Liver (tissue), 9 donors: ENCODE data around the gene TSHZ2. TPM values are rescaled to one million over a fixed set of nuclear protein-coding genes. Genes with fewer than 3 reads are reported as not detected.

Source experiments
- DNase-seq: peaks from one replicate; pipeline ENCODE4 v3.0.0-alpha.2; 2017; ENCODE audit warnings: low spot score
- H3K27ac ChIP-seq, 2 donors: one replicate each; pipeline ENCODE4 v1.7.0; 2013; ENCODE audit warnings: inconsistent platforms in 2 of 2, low read length in 2 of 2, control low read depth in 1 of 2, low read depth in 1 of 2, mild to moderate bottlenecking in 1 of 2
- H3K27me3 ChIP-seq, 4 donors: one replicate each; pipeline versions ENCODE4 v1.6.1 to v1.7.0; 2013; ENCODE audit warnings: low read length in 3 of 4, inconsistent platforms in 1 of 4, mild to moderate bottlenecking in 1 of 4, moderate library complexity in 1 of 4; ENCODE audit not compliant: control insufficient read depth in 4 of 4, insufficient read depth in 4 of 4
- H3K36me3 ChIP-seq, 4 donors: one replicate each; pipeline versions ENCODE4 v1.6.1 to v1.7.0; 2013; ENCODE audit warnings: low read length in 3 of 4, mild to moderate bottlenecking in 3 of 4, low read depth in 1 of 4, moderate library complexity in 1 of 4; ENCODE audit not compliant: control insufficient read depth in 4 of 4, insufficient read depth in 3 of 4
- H3K4me1 ChIP-seq, 4 donors: one replicate each; pipeline versions ENCODE4 v1.6.1 to v1.7.0; 2013; ENCODE audit warnings: low read length in 3 of 4, mild to moderate bottlenecking in 3 of 4, moderate library complexity in 1 of 4; ENCODE audit not compliant: control insufficient read depth in 4 of 4, insufficient read depth in 4 of 4
- H3K4me3 ChIP-seq, 3 donors: one replicate each; pipeline versions ENCODE4 v1.6.1 to v1.7.0; 2013; ENCODE audit warnings: low read length in 3 of 3, control low read depth in 1 of 3, low read depth in 1 of 3, mild to moderate bottlenecking in 1 of 3
- H3K9ac ChIP-seq, 2 donors: one replicate each; pipeline ENCODE4 v1.7.0; 2013; ENCODE audit warnings: low read length in 2 of 2, mild to moderate bottlenecking in 2 of 2, moderate library complexity in 2 of 2, control low read depth in 1 of 2, low read depth in 1 of 2
- H3K9me3 ChIP-seq, 4 donors: one replicate each; pipeline versions ENCODE4 v1.6.1 to v1.7.0; 2013; ENCODE audit warnings: low read length in 3 of 4; ENCODE audit not compliant: control insufficient read depth in 4 of 4
- EGR1 ChIP-seq, 2 donors: IDR thresholded peaks; 2 replicates each; pipeline ENCODE4 v1.6.1; 2016 to 2018; ENCODE audit warnings: antibody characterized with exemption in 2 of 2, low read depth in 2 of 2
- FOXA1 ChIP-seq: IDR thresholded peaks from 2 replicates; pipeline ENCODE4 v1.6.1; 2016; ENCODE audit warnings: antibody characterized with exemption
- FOXA2 ChIP-seq: IDR thresholded peaks from 2 replicates; pipeline ENCODE4 v1.6.1; 2016; ENCODE audit warnings: antibody characterized with exemption
- GABPA ChIP-seq, 2 donors: IDR thresholded peaks in 1 of 2; conservative IDR thresholded peaks in 1 of 2; 2 replicates each; pipeline ENCODE4 v1.6.1; 2016; ENCODE audit warnings: antibody characterized with exemption in 2 of 2, mild to moderate bottlenecking in 1 of 2, moderate library complexity in 1 of 2
- HNF4A ChIP-seq, 2 donors: conservative IDR thresholded peaks; 2 replicates each; pipeline ENCODE4 v1.6.1; 2016; ENCODE audit warnings: antibody characterized with exemption in 2 of 2, mild to moderate bottlenecking in 2 of 2
- HNF4G ChIP-seq: IDR thresholded peaks from 2 replicates; pipeline ENCODE4 v1.6.1; 2016; ENCODE audit warnings: antibody characterized with exemption
- JUND ChIP-seq, 2 donors: IDR thresholded peaks; 2 replicates each; pipeline ENCODE4 v1.6.1; 2016; ENCODE audit warnings: antibody characterized with exemption in 2 of 2
- NR2F2 ChIP-seq: IDR thresholded peaks from 2 replicates; pipeline ENCODE4 v1.6.1; 2016; ENCODE audit warnings: antibody characterized with exemption
- RAD21 ChIP-seq, 2 donors: IDR thresholded peaks; 2 replicates each; pipeline ENCODE4 v1.6.1; 2016; ENCODE audit warnings: antibody characterized with exemption in 2 of 2, mild to moderate bottlenecking in 2 of 2
- RXRA ChIP-seq, 2 donors: IDR thresholded peaks; 2 replicates each; pipeline ENCODE4 v1.6.1; 2017 to 2018; ENCODE audit warnings: antibody characterized with exemption in 2 of 2, mild to moderate bottlenecking in 1 of 2
- SP1 ChIP-seq: IDR thresholded peaks from 2 replicates; pipeline ENCODE4 v1.6.1; 2018; ENCODE audit warnings: antibody characterized with exemption, mild to moderate bottlenecking
- TAF1 ChIP-seq: conservative IDR thresholded peaks from 2 replicates; pipeline ENCODE4 v1.6.1; 2016; ENCODE audit warnings: antibody characterized with exemption, mild to moderate bottlenecking
- YY1 ChIP-seq: IDR thresholded peaks from 2 replicates; pipeline ENCODE4 v1.6.1; 2016; ENCODE audit warnings: antibody characterized with exemption, mild to moderate bottlenecking
- WGBS: extraction: QIAGEN DNeasy Blood & Tissue Kit; methylation state at CpG from one replicate; pipeline ENCODE4 v1.1.7; 2013; 5-methylcytosine and 5-hydroxymethylcytosine counted together
- polyA plus RNA-seq, 2 donors: library from polyadenylated mRNA; stranded (reverse) in 1 of 2; unstranded in 1 of 2; fragments of 200-250 nt in 1 of 2; fragments of >200 nt in 1 of 2; fragmentation: Nextera tagmentation in 1 of 2; extraction: Ambion mirVana in 1 of 2; gene quantifications; one replicate each; pipeline versions ENCODE4 v1.2.1 to v1.2.3, GENCODE V29; 2013 to 2015
- total RNA-seq, 2 donors: library from RNA; depleted of rRNA; stranded (reverse); fragments of >200 nt; gene quantifications; one replicate each; pipeline ENCODE4 v1.2.3, GENCODE V29; 2014
- TF ChIP-seq, protein P1 (sequence below): IDR thresholded peaks from 2 replicates; pipeline ENCODE4 v1.6.1; 2016; ENCODE audit warnings: antibody characterized with exemption, mild to moderate bottlenecking
- TF ChIP-seq, protein P2 (sequence below): IDR thresholded peaks from 2 replicates; pipeline ENCODE4 v1.6.1; 2016; ENCODE audit warnings: antibody characterized with exemption
- TF ChIP-seq, protein P3 (sequence below): IDR thresholded peaks from 2 replicates; pipeline ENCODE4 v1.6.1; 2016; ENCODE audit warnings: antibody characterized with exemption
- TF ChIP-seq, protein P4 (sequence below): fragments of 150-350 bp; IDR thresholded peaks from 2 replicates; pipeline ENCODE4 v1.5.1; 2017; ENCODE audit warnings: improper control_type of control experiment, low read depth, low read length; ENCODE audit not compliant: missing input control
- TF ChIP-seq, protein P5 (sequence below): IDR thresholded peaks from 2 replicates; pipeline ENCODE4 v1.6.1; 2016; ENCODE audit warnings: antibody characterized with exemption
- donor health status: healthy.
- donor health status: healthy.
- donor health status: healthy.
- donor health status: healthy.
- donor health status: healthy.

Gene TSHZ2
- total and polyA plus RNA-seq, 4 donors = 2.9 to 11.3 (median 7.8) TPM

DNA sequence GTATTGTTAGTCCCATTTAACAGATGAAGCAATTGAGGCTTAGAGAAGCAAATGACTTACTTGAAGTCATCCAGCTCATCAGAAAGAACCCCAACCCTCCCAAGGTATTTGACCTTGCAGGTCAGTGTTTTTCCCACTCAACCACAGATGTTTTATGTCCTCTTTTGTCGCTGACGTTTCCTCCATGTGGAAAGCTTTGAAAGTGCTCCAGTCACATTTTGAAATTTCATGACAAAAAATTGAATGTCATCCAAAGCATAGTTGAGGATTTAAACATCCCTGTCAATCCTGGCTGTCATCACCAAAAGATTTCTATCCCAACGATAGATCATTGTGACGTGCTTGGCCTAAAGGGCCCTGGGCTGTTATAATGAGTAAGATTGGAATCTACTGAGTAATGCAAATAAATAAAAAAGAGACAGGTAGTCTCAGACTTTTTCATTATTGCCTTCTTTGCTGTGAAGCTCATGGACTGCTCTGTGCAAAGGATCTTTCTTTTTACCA lies 102.7 kb downstream of the TSHZ2 start:
- no peak for DNase-seq
- H3K36me3 ChIP-seq = no peaks in the 10 kb centered on the region
- H3K9me3 ChIP-seq = no peaks in the 10 kb centered on the region
- H3K27ac ChIP-seq = no peak overlapping the region
- TF ChIP-seq, protein P1, sequence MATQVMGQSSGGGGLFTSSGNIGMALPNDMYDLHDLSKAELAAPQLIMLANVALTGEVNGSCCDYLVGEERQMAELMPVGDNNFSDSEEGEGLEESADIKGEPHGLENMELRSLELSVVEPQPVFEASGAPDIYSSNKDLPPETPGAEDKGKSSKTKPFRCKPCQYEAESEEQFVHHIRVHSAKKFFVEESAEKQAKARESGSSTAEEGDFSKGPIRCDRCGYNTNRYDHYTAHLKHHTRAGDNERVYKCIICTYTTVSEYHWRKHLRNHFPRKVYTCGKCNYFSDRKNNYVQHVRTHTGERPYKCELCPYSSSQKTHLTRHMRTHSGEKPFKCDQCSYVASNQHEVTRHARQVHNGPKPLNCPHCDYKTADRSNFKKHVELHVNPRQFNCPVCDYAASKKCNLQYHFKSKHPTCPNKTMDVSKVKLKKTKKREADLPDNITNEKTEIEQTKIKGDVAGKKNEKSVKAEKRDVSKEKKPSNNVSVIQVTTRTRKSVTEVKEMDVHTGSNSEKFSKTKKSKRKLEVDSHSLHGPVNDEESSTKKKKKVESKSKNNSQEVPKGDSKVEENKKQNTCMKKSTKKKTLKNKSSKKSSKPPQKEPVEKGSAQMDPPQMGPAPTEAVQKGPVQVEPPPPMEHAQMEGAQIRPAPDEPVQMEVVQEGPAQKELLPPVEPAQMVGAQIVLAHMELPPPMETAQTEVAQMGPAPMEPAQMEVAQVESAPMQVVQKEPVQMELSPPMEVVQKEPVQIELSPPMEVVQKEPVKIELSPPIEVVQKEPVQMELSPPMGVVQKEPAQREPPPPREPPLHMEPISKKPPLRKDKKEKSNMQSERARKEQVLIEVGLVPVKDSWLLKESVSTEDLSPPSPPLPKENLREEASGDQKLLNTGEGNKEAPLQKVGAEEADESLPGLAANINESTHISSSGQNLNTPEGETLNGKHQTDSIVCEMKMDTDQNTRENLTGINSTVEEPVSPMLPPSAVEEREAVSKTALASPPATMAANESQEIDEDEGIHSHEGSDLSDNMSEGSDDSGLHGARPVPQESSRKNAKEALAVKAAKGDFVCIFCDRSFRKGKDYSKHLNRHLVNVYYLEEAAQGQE = no peak
- TF ChIP-seq, protein P2, sequence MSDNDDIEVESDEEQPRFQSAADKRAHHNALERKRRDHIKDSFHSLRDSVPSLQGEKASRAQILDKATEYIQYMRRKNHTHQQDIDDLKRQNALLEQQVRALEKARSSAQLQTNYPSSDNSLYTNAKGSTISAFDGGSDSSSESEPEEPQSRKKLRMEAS = no peak
- no peak for TF ChIP-seq HNF4A (conservative IDR thresholded peaks at IDR 0.05)
- TF ChIP-seq GABPA (IDR thresholded peaks at IDR 0.05 in 1 of 2, conservative IDR thresholded peaks at IDR 0.05 in 1 of 2) = no peak
- TF ChIP-seq, protein P3, sequence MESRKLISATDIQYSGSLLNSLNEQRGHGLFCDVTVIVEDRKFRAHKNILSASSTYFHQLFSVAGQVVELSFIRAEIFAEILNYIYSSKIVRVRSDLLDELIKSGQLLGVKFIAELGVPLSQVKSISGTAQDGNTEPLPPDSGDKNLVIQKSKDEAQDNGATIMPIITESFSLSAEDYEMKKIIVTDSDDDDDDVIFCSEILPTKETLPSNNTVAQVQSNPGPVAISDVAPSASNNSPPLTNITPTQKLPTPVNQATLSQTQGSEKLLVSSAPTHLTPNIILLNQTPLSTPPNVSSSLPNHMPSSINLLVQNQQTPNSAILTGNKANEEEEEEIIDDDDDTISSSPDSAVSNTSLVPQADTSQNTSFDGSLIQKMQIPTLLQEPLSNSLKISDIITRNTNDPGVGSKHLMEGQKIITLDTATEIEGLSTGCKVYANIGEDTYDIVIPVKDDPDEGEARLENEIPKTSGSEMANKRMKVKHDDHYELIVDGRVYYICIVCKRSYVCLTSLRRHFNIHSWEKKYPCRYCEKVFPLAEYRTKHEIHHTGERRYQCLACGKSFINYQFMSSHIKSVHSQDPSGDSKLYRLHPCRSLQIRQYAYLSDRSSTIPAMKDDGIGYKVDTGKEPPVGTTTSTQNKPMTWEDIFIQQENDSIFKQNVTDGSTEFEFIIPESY = no peak
- no peak for TF ChIP-seq NR2F2
- no peak for TF ChIP-seq YY1
- TF ChIP-seq, protein P4, sequence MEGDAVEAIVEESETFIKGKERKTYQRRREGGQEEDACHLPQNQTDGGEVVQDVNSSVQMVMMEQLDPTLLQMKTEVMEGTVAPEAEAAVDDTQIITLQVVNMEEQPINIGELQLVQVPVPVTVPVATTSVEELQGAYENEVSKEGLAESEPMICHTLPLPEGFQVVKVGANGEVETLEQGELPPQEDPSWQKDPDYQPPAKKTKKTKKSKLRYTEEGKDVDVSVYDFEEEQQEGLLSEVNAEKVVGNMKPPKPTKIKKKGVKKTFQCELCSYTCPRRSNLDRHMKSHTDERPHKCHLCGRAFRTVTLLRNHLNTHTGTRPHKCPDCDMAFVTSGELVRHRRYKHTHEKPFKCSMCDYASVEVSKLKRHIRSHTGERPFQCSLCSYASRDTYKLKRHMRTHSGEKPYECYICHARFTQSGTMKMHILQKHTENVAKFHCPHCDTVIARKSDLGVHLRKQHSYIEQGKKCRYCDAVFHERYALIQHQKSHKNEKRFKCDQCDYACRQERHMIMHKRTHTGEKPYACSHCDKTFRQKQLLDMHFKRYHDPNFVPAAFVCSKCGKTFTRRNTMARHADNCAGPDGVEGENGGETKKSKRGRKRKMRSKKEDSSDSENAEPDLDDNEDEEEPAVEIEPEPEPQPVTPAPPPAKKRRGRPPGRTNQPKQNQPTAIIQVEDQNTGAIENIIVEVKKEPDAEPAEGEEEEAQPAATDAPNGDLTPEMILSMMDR = no peak
- TF ChIP-seq JUND (IDR thresholded peaks at IDR 0.05) = no peak
- TF ChIP-seq TAF1 = no peak
- TF ChIP-seq HNF4G = no peak
- TF ChIP-seq RXRA (IDR thresholded peaks at IDR 0.05) = no peak
- no peak for TF ChIP-seq RAD21 (IDR thresholded peaks at IDR 0.05)
- no peak for TF ChIP-seq SP1
- TF ChIP-seq EGR1 (IDR thresholded peaks at IDR 0.05; ENCODE audit: low read depth in 2 of 2) = no peak
- no peak for TF ChIP-seq FOXA2
- TF ChIP-seq, protein P5, sequence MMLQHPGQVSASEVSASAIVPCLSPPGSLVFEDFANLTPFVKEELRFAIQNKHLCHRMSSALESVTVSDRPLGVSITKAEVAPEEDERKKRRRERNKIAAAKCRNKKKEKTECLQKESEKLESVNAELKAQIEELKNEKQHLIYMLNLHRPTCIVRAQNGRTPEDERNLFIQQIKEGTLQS = no peak
- TF ChIP-seq FOXA1 = no peak
- peaks cover 8 to 22% (median 19%) of the 10 kb centered on the region in 4 donors for H3K4me1 ChIP-seq
- no peak overlapping the region for H3K9ac ChIP-seq
- WGBS = 89% methylated on average over 4 of the region's 4 CpGs
- H3K27me3 ChIP-seq = no peaks in the 10 kb centered on the region
- H3K4me3 ChIP-seq = no peak overlapping the region
